NCI-H1930 (cell line): ENCODE results near the gene SEC24B.
"Not testable (repeated sequence)": the region's sequence is repeated elsewhere in the genome, so short reads cannot be mapped to it uniquely, and the experiment has no call there.

Experiments used
- DNase-seq, 2 experiments: peaks; one replicate each; lab custom pipeline; 2025; lab: John Stamatoyannopoulos, UW

The SEC24B gene

GRCh38 chr4:109432696-109433095 lies 919 bp upstream of the SEC24B start:
- no peak for DNase-seq

DNA sequence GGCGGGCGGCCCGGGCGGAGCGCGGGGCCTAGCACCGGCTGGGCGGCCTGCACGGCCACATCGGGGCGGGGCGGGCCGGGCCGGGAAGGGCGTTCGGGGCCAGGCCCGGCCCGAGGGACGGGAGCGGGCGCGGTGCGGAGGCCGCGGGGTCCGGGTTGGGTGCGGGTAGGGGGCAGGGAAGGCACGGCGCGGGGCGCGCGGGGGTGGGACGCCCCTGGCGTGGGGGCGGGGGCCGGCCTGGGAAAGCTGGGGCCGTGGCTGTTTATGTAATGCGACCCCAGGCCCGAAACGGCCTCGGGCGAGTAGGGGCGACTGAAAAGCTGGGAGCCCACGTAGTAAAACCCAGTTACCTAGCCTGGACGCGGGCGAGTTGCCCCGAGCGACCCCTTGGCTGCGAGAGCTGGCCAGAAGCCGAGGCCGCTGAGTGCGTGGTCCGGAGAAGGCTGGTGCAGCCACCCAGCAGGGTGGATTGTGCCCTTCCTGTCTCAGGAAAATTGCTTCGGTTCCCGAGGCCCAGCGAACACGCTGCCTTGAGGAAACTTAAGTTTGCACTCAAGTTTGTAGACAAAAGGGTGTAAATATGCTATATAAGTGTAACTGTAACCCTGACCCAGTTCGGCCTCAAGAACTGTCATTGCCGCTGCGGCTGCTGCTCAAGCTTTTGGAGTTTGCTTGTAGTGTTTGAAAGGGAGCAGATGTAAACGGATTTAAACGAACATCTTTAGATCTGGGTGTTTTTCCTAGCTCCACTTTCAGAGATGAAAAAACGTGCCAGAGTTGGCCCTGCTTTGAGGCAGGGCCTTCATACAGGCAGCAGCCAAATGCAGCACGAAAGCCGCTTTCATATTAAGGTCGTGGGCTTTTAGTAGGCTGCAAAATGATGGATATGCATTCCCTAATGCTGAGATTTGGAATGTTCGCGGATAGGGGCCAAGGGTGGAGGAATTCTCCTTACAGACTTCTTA lies 674 bp downstream of the SEC24B start:
- no peak for DNase-seq

DNA sequence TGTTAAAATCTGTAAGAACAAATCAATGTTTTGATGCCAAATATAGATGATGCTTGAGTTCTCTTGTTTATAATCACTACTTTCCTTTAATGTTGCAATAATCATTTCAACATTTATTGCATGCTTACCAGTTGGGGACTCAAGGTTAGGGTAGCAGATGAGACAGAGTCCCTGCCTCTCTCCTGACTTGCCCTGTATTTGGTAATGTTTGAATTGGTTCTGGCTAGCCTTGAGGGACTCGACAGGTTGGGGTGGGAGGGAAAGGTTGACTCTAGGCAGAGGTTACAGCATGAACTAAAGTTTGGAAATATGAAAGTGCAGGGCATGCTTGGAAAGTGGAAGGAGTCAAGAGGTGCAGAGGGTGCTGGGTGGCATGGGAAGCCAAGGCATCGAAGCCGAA lies 2.0 kb downstream of the SEC24B start:
- DNase-seq = no peak

- no peak for DNase-seq
Observed at GRCh38 chr4:109436504-109436903, 2.9 kb downstream of the SEC24B start.

DNA sequence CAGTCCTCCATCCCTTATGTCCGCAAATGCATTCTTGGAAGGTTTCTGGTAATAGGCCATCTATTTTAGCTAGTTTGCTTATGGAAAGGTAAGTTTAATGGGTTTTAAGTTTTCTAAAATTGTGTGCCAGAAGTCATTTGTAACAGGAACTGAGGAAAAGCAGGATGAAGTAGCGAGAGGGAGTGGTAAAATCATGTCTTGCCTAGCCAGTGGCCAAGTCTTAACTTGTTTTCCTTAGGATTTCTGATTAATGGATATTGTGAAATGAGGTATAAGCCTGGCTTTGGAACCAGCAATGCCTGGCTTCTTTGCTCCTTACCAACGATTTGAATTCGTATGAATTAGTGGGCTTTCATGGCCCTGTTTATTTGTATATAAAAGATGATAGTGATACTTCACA lies 7.3 kb downstream of the SEC24B start:
- no peak for DNase-seq

GRCh38 chr4:109441862-109442458 lies 8.3 kb downstream of the SEC24B start:
- DNase-seq = no peak

- DNase-seq = no peak
Observed at GRCh38 chr4:109444182-109444844, 10.7 kb downstream of the SEC24B start.

GRCh38 chr4:109447278-109447677 lies 13.7 kb downstream of the SEC24B start:
- no peak for DNase-seq

DNA sequence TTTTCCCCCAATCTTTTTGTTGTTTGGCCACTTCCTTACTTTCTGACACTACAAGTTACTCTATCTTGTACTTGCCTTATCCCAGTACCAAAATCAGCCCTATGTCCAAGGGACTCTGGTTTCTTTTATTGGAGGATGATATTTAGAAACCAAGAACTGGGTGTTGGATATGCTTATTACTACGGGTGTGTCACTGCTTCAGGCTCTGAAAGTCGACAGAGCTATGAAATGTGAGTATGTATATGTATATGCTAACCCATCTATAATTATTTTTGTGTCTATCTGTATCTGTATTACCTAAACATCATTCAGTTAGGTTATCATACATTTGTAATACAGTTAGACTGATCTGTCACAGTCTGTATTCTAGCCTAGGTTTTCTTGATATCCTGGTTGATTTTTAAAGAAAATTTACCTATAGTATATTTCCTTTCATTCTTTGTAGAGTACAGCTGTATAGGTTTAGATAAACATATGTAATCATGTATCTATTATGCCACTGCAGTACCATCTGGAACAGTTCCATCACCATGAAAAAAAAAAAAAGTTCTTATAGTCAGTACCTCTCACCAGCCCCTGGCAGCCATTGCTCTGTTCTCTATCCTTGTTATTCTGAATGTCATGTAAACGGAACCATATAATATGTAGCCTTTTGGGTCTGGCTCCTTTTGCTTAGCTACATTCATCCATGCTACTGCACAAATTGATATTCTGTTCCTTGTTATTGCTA lies 18.1 kb downstream of the SEC24B start:
- DNase-seq = no peak

DNA sequence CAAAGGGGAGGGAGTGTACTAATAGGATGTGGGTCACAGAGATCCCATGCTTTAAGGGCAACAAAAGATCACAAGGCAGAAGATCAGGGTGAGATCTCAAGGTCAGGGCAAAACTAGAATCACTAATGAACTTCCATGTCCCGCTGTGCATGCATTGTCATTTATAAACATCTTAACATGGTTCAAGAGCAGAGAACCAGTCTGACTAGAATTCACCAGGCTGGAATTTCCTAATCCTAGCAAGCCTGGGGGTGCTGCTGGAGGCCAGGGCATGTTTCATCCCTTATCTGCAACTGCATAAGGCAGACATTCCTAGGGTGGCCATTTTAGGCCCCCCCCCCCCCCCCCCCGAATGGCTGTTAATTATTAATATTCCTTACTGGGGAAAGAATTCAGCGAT lies 19.5 kb downstream of the SEC24B start:
- DNase-seq = not testable (repeated sequence)

DNA sequence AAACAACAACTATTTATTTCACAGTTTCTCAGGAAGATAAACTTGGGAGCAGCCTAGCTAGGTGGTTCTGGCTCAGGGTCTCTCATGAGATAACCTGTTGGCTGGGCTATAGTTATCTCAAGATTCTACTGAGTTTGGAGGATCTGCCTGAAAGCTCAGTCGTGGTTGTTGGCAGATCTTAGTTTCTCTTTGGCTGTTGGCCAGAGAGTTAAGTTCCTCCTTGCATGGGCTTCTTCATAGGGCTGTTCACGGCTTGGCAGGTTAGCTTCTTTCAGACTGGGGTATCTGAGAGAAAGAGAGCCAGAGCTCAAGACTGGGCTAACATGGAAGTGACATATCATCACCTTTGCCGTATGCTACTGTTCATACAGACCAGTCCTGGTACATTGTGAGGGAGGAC lies 28.7 kb downstream of the SEC24B start:
- no peak for DNase-seq

DNA sequence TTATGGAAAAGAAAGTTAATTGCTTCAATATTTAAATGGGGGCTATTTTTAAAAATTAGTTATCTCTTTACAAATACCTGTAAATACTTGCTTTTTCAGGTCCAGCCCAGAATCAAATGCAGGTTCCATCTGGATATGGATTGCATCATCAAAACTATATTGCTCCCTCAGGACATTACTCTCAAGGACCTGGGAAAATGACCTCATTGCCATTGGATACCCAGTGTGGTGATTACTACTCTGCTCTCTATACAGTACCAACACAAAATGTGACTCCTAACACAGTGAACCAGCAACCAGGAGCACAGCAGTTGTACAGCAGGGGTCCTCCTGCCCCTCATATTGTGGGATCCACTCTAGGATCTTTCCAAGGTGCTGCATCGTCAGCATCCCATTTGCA lies 29.2 kb downstream of the SEC24B start:
- DNase-seq = no peak

- DNase-seq = no peak
Observed at GRCh38 chr4:109465069-109465468, 31.5 kb downstream of the SEC24B start.

- no peak for DNase-seq
Observed at GRCh38 chr4:109469915-109470314, 36.3 kb downstream of the SEC24B start.

DNA sequence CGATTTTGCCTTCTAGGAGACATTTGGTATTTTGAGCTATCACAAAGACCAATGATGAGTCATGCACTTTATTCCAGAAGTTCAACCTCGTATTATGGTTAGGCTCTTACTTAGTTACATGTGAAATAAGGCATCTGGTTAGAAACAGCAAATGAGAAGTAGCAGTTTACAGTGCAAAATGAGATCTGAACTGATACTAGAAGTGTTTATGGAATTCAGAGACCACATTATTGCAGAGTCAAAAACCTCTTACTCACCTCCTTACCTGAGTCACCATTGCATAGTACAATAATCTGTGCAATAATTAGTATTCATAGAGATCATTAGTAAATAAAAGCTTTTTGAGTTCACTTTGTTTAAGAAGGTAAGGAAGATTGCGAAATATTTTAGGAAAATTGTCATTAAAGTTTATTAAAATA lies 38.7 kb downstream of the SEC24B start:
- DNase-seq = no peak

DNA sequence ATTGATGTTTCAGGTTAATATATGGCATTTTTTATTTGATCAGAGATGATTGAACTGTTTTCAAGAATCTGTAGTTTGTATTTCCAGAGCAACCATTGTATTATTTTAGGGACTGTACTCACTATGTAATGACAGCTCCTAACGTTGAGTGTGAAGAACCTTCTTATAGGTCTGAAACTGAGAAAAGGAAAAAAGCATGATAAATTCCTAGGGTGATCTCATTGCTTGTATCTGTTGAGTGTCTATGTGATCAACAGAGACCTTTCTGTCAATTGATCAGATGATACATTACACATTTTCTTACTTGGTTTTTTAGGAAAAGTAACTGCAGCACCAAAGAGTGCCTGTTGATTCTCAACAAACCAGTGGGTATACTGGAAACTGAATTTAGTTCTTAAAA lies 40.2 kb downstream of the SEC24B start:
- DNase-seq = no peak

GRCh38 chr4:109486007-109486406 lies 52.4 kb downstream of the SEC24B start:
- DNase-seq = no peak

GRCh38 chr4:109494563-109494962 lies 60.9 kb downstream of the SEC24B start:
- DNase-seq = no peak

DNA sequence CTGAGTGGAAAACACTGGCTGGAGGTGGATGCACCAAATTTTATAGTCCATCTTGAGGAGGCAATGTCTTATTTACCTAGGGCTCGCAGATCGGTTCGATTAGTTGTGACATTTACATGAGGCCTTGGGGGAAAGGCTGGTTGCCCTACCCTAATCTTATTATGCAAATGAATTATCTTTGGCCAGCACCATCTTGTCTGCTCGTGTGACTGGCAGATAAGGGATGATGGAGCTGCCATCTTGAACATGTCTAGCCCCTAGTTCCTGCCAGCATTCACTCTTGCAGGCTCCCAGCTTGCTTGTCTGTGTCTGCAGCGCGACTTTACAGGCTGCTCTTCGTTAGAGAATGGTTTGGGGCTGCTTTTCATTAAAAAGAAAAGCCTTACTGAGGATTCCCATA lies 61.9 kb downstream of the SEC24B start:
- no peak for DNase-seq

- no peak for DNase-seq
Observed at GRCh38 chr4:109496875-109497274, 63.3 kb downstream of the SEC24B start.

- DNase-seq = no peak
Observed at GRCh38 chr4:109497511-109497910, 63.9 kb downstream of the SEC24B start.

- DNase-seq = no peak
Observed at GRCh38 chr4:109499513-109499912, 65.9 kb downstream of the SEC24B start.
